GM12892 (cell line): ENCODE results near the gene CLEC2D.

Source experiments
- POLR2A ChIP-seq: IDR thresholded peaks from 2 replicates; pipeline ENCODE4 v1.6.1; 2011; ENCODE audit warnings: low read depth, low read length, control low read depth
- POLR2AphosphoS5 ChIP-seq: IDR thresholded peaks from 2 replicates; pipeline ENCODE4 v1.6.1; 2011; ENCODE audit warnings: low read depth, low read length, control low read depth
- TAF1 ChIP-seq: IDR thresholded peaks from 2 replicates; pipeline ENCODE4 v1.6.1; 2011; ENCODE audit warnings: low read depth, mild to moderate bottlenecking, control low read depth, low read length, borderline replicate concordance

- no peak for TF ChIP-seq POLR2A
- no peak for TF ChIP-seq TAF1
- no peak for TF ChIP-seq POLR2AphosphoS5
Observed at GRCh38 chr12:9736936-9737705, 67.6 kb downstream of the CLEC2D start.
